ENCODE data around the gene DESI1. TPM values are rescaled to one million over a fixed set of nuclear protein-coding genes. Genes with fewer than 3 reads are reported as not detected.
A peak's percentile ranks its signal among the peaks of the same experiment; 100 is the strongest.
"Not testable (repeated sequence)": the region's sequence is repeated elsewhere in the genome, so short reads cannot be mapped to it uniquely, and the experiment has no call there.

DESI1 gene
- total and polyA plus RNA-seq, 7 experiments from 2014 or later: 10.9 to 45.7 (median 23.7) TPM

DNA sequence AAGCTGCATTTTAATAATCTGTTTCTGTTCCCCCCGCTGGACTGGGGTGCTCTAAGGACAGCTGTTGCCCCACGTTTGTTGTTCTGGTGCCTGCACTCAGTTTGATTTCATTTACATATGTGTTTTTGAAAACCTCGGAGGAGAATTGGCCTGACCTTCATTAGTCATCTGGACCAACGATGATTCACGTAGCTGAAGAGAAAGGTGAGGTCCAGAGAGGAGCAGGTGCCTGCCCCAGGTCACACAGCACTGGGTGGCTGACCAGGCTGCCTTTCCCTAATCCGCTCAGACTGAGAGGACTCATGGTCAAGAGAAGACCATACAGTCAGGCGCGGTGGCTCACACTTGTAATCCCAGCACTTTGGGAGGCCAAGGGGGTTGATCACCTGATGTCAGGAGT, 56.3 kb downstream of the DESI1 start:
- H3K4me1 Mint-ChIP-seq: peaks cover 0 to 12% (median 0%) of the 10 kb centered on the region in 7 donors
- no peaks in the 10 kb centered on the region for H3K9me3 ChIP-seq (ENCODE audit: control insufficient read depth in 2 of 3, low read length in 3 of 3)
- ATAC-seq (no peak), DNase-seq (no peak)
- intact Hi-C loops (cut with micrococcal nuclease): no loop called here
- H3K4me1 ChIP-seq (ENCODE audit: control insufficient read depth in 2 of 2, insufficient read depth in 2 of 2, low read length in 2 of 2): no peaks in the 10 kb centered on the region
- H3K4me3 ChIP-seq (ENCODE audit: low read length): no peak overlapping the region
- no peaks in the 10 kb centered on the region for H3K27me3 ChIP-seq (ENCODE audit: control insufficient read depth in 2 of 2, insufficient read depth in 2 of 2, low read length in 2 of 2)
- no peaks in the 10 kb centered on the region for H3K36me3 ChIP-seq (ENCODE audit: control insufficient read depth in 2 of 3, insufficient read depth in 3 of 3, low read length in 3 of 3)
- no peaks in the 10 kb centered on the region for H3K36me3 Mint-ChIP-seq
- peaks cover 12 to 32% (median 16%) of the 10 kb centered on the region in 5 donors for H3K27me3 Mint-ChIP-seq
- ChIA-PET POLR2A (no interaction called here), CTCF (interaction anchor here (0.6 kb wide), 1 partner anchor 316 kb away, joined by 3 read pairs; no protein-coding TSS in a partner anchor)
- H3K9me3 Mint-ChIP-seq: no peaks in the 10 kb centered on the region
- no peak overlapping the region for H3K27ac ChIP-seq (ENCODE audit: low read depth, low read length)
- H3K27ac Mint-ChIP-seq: no peak overlapping the region
- H3K4me3 Mint-ChIP-seq: no peak overlapping the region

GRCh38 chr22:41563051-41563711, 57.7 kb downstream of the DESI1 start:
- no peak for ATAC-seq
- Mint-ChIP-seq H3K27ac (no peak overlapping the region), H3K4me1 (peaks cover 0 to 12% (median 0%) of the 10 kb centered on the region in 7 donors), H3K9me3 (no peaks in the 10 kb centered on the region), H3K27me3 (peaks cover 12 to 38% (median 24%) of the 10 kb centered on the region in 5 donors), H3K36me3 (no peaks in the 10 kb centered on the region), H3K4me3 (no peak overlapping the region)
- no peak overlapping the region for H3K27ac ChIP-seq (ENCODE audit: low read depth, low read length)
- POLR2A ChIA-PET: interaction anchor here (0.6 kb wide), 1 partner anchor 707 kb away, joined by 3 read pairs; the partner anchor contains the start of gene ST13
- no peaks in the 10 kb centered on the region for H3K36me3 ChIP-seq (ENCODE audit: control insufficient read depth in 2 of 3, insufficient read depth in 3 of 3, low read length in 3 of 3)
- intact Hi-C loops (cut with micrococcal nuclease): no loop called here
- no peak overlapping the region for H3K4me3 ChIP-seq (ENCODE audit: low read length)
- DNase-seq: no peak
- H3K9me3 ChIP-seq (ENCODE audit: control insufficient read depth in 2 of 3, low read length in 3 of 3): no peaks in the 10 kb centered on the region
- H3K4me1 ChIP-seq (ENCODE audit: control insufficient read depth in 2 of 2, insufficient read depth in 2 of 2, low read length in 2 of 2): no peaks in the 10 kb centered on the region
- CTCF ChIA-PET: interaction anchor here (0.8 kb wide), 1 partner anchor 160 kb away, joined by 4 read pairs; no protein-coding TSS in a partner anchor
- no peaks in the 10 kb centered on the region for H3K27me3 ChIP-seq (ENCODE audit: control insufficient read depth in 2 of 2, insufficient read depth in 2 of 2, low read length in 2 of 2)

DNA sequence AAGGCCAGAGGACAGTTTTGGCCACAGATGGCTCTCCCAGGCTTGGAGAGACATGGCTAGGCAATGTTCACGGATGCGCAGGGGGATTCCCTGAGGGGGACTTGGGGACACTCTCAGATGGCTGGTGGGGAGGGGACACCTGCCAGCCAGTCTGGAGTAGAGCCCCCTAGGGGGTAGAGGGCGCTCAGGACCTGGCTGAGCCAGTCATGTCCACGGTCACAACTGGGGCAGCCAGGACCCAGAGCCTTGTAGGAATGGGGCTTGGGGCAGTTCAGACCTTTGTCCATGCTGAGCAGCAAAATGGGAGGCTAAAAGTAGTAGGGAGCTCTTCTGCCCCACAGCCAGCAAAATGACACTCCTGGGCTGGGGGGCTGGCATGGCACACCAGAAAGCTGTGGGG, 58.4 kb downstream of the DESI1 start:
- intact Hi-C loops (cut with micrococcal nuclease): no loop called here
- H3K9me3 Mint-ChIP-seq: no peaks in the 10 kb centered on the region
- Histone ChIP-seq H3K4me1 (ENCODE audit: control insufficient read depth in 2 of 2, insufficient read depth in 2 of 2, low read length in 2 of 2) (no peaks in the 10 kb centered on the region), H3K36me3 (ENCODE audit: control insufficient read depth in 2 of 3, insufficient read depth in 3 of 3, low read length in 3 of 3) (no peaks in the 10 kb centered on the region), H3K9me3 (ENCODE audit: control insufficient read depth in 2 of 3, low read length in 3 of 3) (no peaks in the 10 kb centered on the region), H3K4me3 (ENCODE audit: low read length) (no peak overlapping the region), H3K27ac (ENCODE audit: low read depth, low read length) (no peak overlapping the region), H3K27me3 (ENCODE audit: control insufficient read depth in 2 of 2, insufficient read depth in 2 of 2, low read length in 2 of 2) (no peaks in the 10 kb centered on the region)
- no peak overlapping the region for H3K27ac Mint-ChIP-seq
- H3K27me3 Mint-ChIP-seq: peaks cover 12 to 45% (median 30%) of the 10 kb centered on the region in 5 donors
- no peak overlapping the region for H3K4me3 Mint-ChIP-seq
- DNase-seq: no peak
- H3K4me1 Mint-ChIP-seq: peaks cover 0 to 15% (median 0%) of the 10 kb centered on the region in 7 donors
- ChIA-PET POLR2A (no interaction called here), CTCF (no interaction called here)
- H3K36me3 Mint-ChIP-seq: no peaks in the 10 kb centered on the region
- ATAC-seq: no peak

- POLR2A ChIA-PET: no interaction called here
These were observed 59.1 kb downstream of the DESI1 start for GRCh38 chr22:41561788-41562187.

DNA sequence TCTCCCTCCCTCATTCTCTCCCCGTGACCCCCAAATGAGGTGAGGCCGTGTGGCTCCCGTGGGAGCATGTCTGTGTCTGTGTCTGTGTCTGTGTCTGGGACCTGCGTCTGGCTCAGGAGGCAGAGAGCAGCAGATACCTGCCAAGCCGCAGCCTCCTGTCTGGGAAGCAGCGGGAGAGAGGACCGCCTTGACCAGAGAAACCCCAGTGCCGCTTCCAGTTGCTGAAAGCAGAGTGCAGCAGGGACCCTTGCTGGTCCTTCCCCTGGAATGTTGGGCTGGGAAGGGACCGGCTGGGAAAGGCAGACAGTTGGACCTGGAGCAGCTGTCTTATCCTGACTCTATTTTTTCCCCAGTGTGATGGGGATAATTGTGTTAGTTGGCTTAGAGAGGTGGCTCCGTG, 59.5 kb downstream of the DESI1 start:
- Mint-ChIP-seq H3K36me3 (no peaks in the 10 kb centered on the region), H3K4me3 (no peak overlapping the region), H3K27me3 (peaks cover 12 to 49% (median 31%) of the 10 kb centered on the region in 5 donors), H3K9me3 (no peaks in the 10 kb centered on the region), H3K27ac (peak overlapping the region in 1 of 9 donors; percentile 76), H3K4me1 (peaks cover 0 to 18% (median 0%) of the 10 kb centered on the region in 7 donors)
- Histone ChIP-seq H3K4me1 (ENCODE audit: control insufficient read depth in 2 of 2, insufficient read depth in 2 of 2, low read length in 2 of 2) (no peaks in the 10 kb centered on the region), H3K4me3 (ENCODE audit: low read length) (no peak overlapping the region), H3K27ac (ENCODE audit: low read depth, low read length) (no peak overlapping the region), H3K9me3 (ENCODE audit: control insufficient read depth in 2 of 3, low read length in 3 of 3) (no peaks in the 10 kb centered on the region), H3K27me3 (ENCODE audit: control insufficient read depth in 2 of 2, insufficient read depth in 2 of 2, low read length in 2 of 2) (no peaks in the 10 kb centered on the region), H3K36me3 (ENCODE audit: control insufficient read depth in 2 of 3, insufficient read depth in 3 of 3, low read length in 3 of 3) (no peaks in the 10 kb centered on the region)
- no peak for ATAC-seq
- ChIA-PET CTCF (no interaction called here), POLR2A (no interaction called here)
- DNase-seq: no peak
- intact Hi-C loops (cut with micrococcal nuclease): no loop called here

More at GRCh38 chr22:41561788-41562187, 59.1 kb downstream of the DESI1 start:
- Mint-ChIP-seq H3K4me1 (peaks cover 0 to 18% (median 0%) of the 10 kb centered on the region in 7 donors), H3K36me3 (no peaks in the 10 kb centered on the region), H3K9me3 (no peaks in the 10 kb centered on the region), H3K27me3 (peaks cover 12 to 46% (median 31%) of the 10 kb centered on the region in 5 donors), H3K4me3 (no peak overlapping the region), H3K27ac (no peak overlapping the region)
- H3K4me1 ChIP-seq (ENCODE audit: control insufficient read depth in 2 of 2, insufficient read depth in 2 of 2, low read length in 2 of 2): no peaks in the 10 kb centered on the region
- ATAC-seq (no peak), DNase-seq (no peak)
- no peak overlapping the region for H3K4me3 ChIP-seq (ENCODE audit: low read length)
- intact Hi-C loops (cut with micrococcal nuclease): no loop called here
- H3K27me3 ChIP-seq (ENCODE audit: control insufficient read depth in 2 of 2, insufficient read depth in 2 of 2, low read length in 2 of 2): no peaks in the 10 kb centered on the region
- no peak overlapping the region for H3K27ac ChIP-seq (ENCODE audit: low read depth, low read length)
- no peaks in the 10 kb centered on the region for H3K36me3 ChIP-seq (ENCODE audit: control insufficient read depth in 2 of 3, insufficient read depth in 3 of 3, low read length in 3 of 3)
- CTCF ChIA-PET: no interaction called here
- H3K9me3 ChIP-seq (ENCODE audit: control insufficient read depth in 2 of 3, low read length in 3 of 3): no peaks in the 10 kb centered on the region

DNA sequence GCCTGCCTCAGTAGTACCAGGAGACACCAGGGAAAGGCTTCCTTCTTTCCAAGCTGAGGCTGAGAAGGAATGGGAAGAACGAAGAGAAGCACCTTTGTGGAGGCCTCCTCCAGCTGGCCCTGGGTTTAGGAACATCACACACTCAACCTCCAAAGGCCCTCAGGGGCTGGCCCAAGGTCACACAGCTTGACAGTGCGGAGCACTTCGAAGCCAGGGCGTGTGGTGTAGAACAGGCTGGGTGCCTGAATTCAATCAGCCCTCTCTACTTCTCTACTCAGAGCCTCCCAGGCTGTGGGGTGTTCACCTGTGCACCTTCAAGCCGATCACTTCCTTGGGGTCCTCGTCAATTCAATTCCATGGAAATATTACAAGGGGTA, 60.8 kb downstream of the DESI1 start:
- Histone ChIP-seq H3K27me3 (ENCODE audit: control insufficient read depth in 2 of 2, insufficient read depth in 2 of 2, low read length in 2 of 2) (no peaks in the 10 kb centered on the region), H3K27ac (ENCODE audit: low read depth, low read length) (no peak overlapping the region), H3K4me3 (ENCODE audit: low read length) (no peak overlapping the region), H3K4me1 (ENCODE audit: control insufficient read depth in 2 of 2, insufficient read depth in 2 of 2, low read length in 2 of 2) (no peaks in the 10 kb centered on the region), H3K36me3 (ENCODE audit: control insufficient read depth in 2 of 3, insufficient read depth in 3 of 3, low read length in 3 of 3) (no peaks in the 10 kb centered on the region), H3K9me3 (ENCODE audit: control insufficient read depth in 2 of 3, low read length in 3 of 3) (no peaks in the 10 kb centered on the region)
- no peak overlapping the region for H3K4me3 Mint-ChIP-seq
- intact Hi-C loops (cut with micrococcal nuclease): no loop called here
- peaks cover 12 to 52% (median 31%) of the 10 kb centered on the region in 5 donors for H3K27me3 Mint-ChIP-seq
- DNase-seq: no peak
- peaks cover 0 to 14% (median 0%) of the 10 kb centered on the region in 7 donors for H3K4me1 Mint-ChIP-seq
- no peaks in the 10 kb centered on the region for H3K36me3 Mint-ChIP-seq
- ATAC-seq: peak; percentile 20
- peaks cover 0 to 2% (median 0%) of the 10 kb centered on the region in 11 donors for H3K9me3 Mint-ChIP-seq
- CTCF ChIA-PET: interaction anchor here (1.0 kb wide), 1 partner anchor 369 kb away, joined by 3 read pairs; no protein-coding TSS in a partner anchor
- POLR2A ChIA-PET: no interaction called here
- no peak overlapping the region for H3K27ac Mint-ChIP-seq

DNA sequence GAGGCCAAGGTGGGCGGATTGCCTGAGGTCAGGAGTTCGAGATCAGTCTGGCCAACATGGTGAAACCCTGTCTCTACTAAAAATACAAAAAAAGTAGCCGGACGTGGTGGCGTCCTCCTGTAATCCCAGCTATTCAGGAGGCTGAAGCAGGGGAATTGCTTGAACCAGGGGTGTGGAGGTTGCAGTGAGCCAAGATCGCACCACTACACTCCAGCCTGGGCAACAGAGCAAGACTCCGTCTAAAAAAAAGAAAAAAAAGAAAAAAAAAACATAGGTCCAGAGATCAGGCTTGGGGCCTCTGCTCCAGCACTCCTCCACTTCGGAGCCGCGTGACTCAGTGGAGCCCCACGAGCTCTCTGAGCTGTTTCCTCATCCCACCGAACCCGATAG, 62.6 kb downstream of the DESI1 start:
- H3K36me3 ChIP-seq (ENCODE audit: control insufficient read depth in 2 of 3, insufficient read depth in 3 of 3, low read length in 3 of 3); H3K4me3 ChIP-seq (ENCODE audit: low read length); H3K9me3 Mint-ChIP-seq; H3K36me3 Mint-ChIP-seq; H3K27ac ChIP-seq (ENCODE audit: low read depth, low read length); DNase-seq; H3K9me3 ChIP-seq (ENCODE audit: control insufficient read depth in 2 of 3, low read length in 3 of 3); H3K4me1 Mint-ChIP-seq; ATAC-seq; intact Hi-C loops (cut with micrococcal nuclease); H3K4me3 Mint-ChIP-seq; H3K27me3 ChIP-seq (ENCODE audit: control insufficient read depth in 2 of 2, insufficient read depth in 2 of 2, low read length in 2 of 2); H3K4me1 ChIP-seq (ENCODE audit: control insufficient read depth in 2 of 2, insufficient read depth in 2 of 2, low read length in 2 of 2); H3K27ac Mint-ChIP-seq: not testable (repeated sequence)
- H3K27me3 Mint-ChIP-seq: peaks cover 12 to 59% (median 31%) of the 10 kb centered on the region in 5 donors
- ChIA-PET CTCF (interaction anchor here (1.1 kb wide), 1 partner anchor 159 kb away, joined by 3 read pairs; no protein-coding TSS in a partner anchor), POLR2A (interaction anchor here (1.1 kb wide), 1 partner anchor 32 kb away, joined by 3 read pairs; the partner anchor contains the start of gene PMM1)
